WTC11 (cell line): ENCODE results near the gene TSHZ1. TPM values are rescaled to one million over a fixed set of nuclear protein-coding genes. Genes with fewer than 3 reads are reported as not detected.

Experiments
- ATAC-seq: fragments of 200-7000 bp; cut with Tn5 transposase; 2 replicates; pipeline ENCODE4 v1.10.0; 2021; ENCODE audit warnings: mild to moderate bottlenecking, moderate library complexity
- CTCF ChIA-PET: fragments of 300-600 bp; sonication (Branson Sonifier 250); formaldehyde crosslinking; loops from one replicate; lab custom pipeline; 2021; ENCODE audit warnings: antibody characterized with exemption; lab: Charles Lee
- POLR2A ChIA-PET: fragments of 350-600 bp; sonication (Branson Sonifier 250); formaldehyde crosslinking; loops from one replicate; lab custom pipeline; 2021; ENCODE audit warnings: antibody characterized with exemption; lab: Charles Lee
- DNase-seq: peaks from one replicate; pipeline ENCODE4 v3.0.0; 2021; ENCODE audit warnings: low spot score
- H3K27ac Mint-ChIP-seq: 2 replicates; pipeline ENCODE4 v1.8.0; 2021; ENCODE audit warnings: mixed read lengths
- H3K27me3 Mint-ChIP-seq: 2 replicates; pipeline ENCODE4 v1.8.0; 2021; ENCODE audit warnings: low read depth, mild to moderate bottlenecking, moderate library complexity, mixed read lengths
- H3K36me3 Mint-ChIP-seq: 2 replicates; pipeline ENCODE4 v1.8.0; 2021; ENCODE audit warnings: mixed read lengths
- H3K4me1 Mint-ChIP-seq: 2 replicates; pipeline ENCODE4 v1.8.0; 2022; ENCODE audit warnings: mixed read lengths
- H3K4me3 Mint-ChIP-seq: 2 replicates; pipeline ENCODE4 v1.8.0; 2021; ENCODE audit warnings: mild to moderate bottlenecking, moderate library complexity, mixed read lengths
- H3K9me3 Mint-ChIP-seq: 2 replicates; pipeline ENCODE4 v1.8.0; 2021; ENCODE audit warnings: mixed read lengths
- AFF4 ChIP-seq: sonication (generic); formaldehyde crosslinking; IDR thresholded peaks from 2 replicates; pipeline ENCODE4 v1.8.1; 2023; ENCODE audit warnings: mild to moderate bottlenecking, missing genetic modification reagents, borderline replicate concordance
- CDX4 ChIP-seq: fragments of 250-450 bp; sonication (Bioruptor Pico); IDR thresholded peaks from 2 replicates; pipeline ENCODE4 v1.9.0; 2021; ENCODE audit warnings: moderate library complexity, mild to moderate bottlenecking, inconsistent platforms, borderline replicate concordance
- ELF4 ChIP-seq: sonication (generic); formaldehyde crosslinking; IDR thresholded peaks from 2 replicates; pipeline ENCODE4 v1.8.1; 2022; ENCODE audit warnings: low read depth, mild to moderate bottlenecking, moderate library complexity, missing genetic modification reagents
- FOXJ3 ChIP-seq: sonication (generic); formaldehyde crosslinking; IDR thresholded peaks from 2 replicates; pipeline ENCODE4 v1.9.0; 2021; ENCODE audit warnings: missing genetic modification reagents, mild to moderate bottlenecking, borderline replicate concordance
- IRF1 ChIP-seq: sonication (generic); formaldehyde crosslinking; IDR thresholded peaks from 2 replicates; pipeline ENCODE4 v1.8.0; 2023; ENCODE audit warnings: missing genetic modification reagents
- JUN ChIP-seq: sonication (generic); formaldehyde crosslinking; IDR thresholded peaks from 2 replicates; pipeline ENCODE4 v1.8.0; 2023; ENCODE audit warnings: mild to moderate bottlenecking, missing genetic modification reagents
- MLX ChIP-seq: sonication (generic); formaldehyde crosslinking; IDR thresholded peaks from 2 replicates; pipeline ENCODE4 v1.8.1; 2023; ENCODE audit warnings: mild to moderate bottlenecking, missing genetic modification reagents, moderate library complexity
- MXD4 ChIP-seq: fragments of 250-450 bp; sonication (Bioruptor Pico); IDR thresholded peaks from 2 replicates; pipeline ENCODE4 v1.8.0; 2021; ENCODE audit warnings: mild to moderate bottlenecking, moderate library complexity, borderline replicate concordance
- NFE2L1 ChIP-seq: sonication (generic); formaldehyde crosslinking; IDR thresholded peaks from 2 replicates; pipeline ENCODE4 v1.8.1; 2023; ENCODE audit warnings: missing genetic modification reagents
- NR1H2 ChIP-seq: sonication (generic); formaldehyde crosslinking; IDR thresholded peaks from 2 replicates; pipeline ENCODE4 v1.9.0; 2021; ENCODE audit warnings: mild to moderate bottlenecking, moderate library complexity, missing genetic modification reagents
- SP1 ChIP-seq: sonication (generic); formaldehyde crosslinking; conservative IDR thresholded peaks from 2 replicates; pipeline ENCODE4 v1.8.1; 2022; ENCODE audit warnings: missing genetic modification reagents
- TCF7 ChIP-seq: sonication (generic); formaldehyde crosslinking; IDR thresholded peaks from 2 replicates; pipeline ENCODE4 v1.8.0; 2022; ENCODE audit warnings: mild to moderate bottlenecking, low read depth, missing genetic modification reagents, moderate library complexity
- ZBTB21 ChIP-seq: sonication (generic); formaldehyde crosslinking; IDR thresholded peaks from 2 replicates; pipeline ENCODE4 v1.8.1; 2023; ENCODE audit warnings: mild to moderate bottlenecking, missing genetic modification reagents, borderline replicate concordance
- ZBTB43 ChIP-seq: sonication (generic); formaldehyde crosslinking; IDR thresholded peaks from 2 replicates; pipeline ENCODE4 v1.8.1; 2023; ENCODE audit warnings: mild to moderate bottlenecking, missing genetic modification reagents
- ZNF138 ChIP-seq: sonication (generic); formaldehyde crosslinking; conservative IDR thresholded peaks from 2 replicates; pipeline ENCODE4 v1.8.1; 2022; ENCODE audit warnings: mild to moderate bottlenecking, moderate library complexity, missing genetic modification reagents
- ZNF317 ChIP-seq: sonication (generic); formaldehyde crosslinking; IDR thresholded peaks from 2 replicates; pipeline ENCODE4 v1.8.1; 2023; ENCODE audit warnings: low read depth, mild to moderate bottlenecking, moderate library complexity, missing genetic modification reagents, borderline replicate concordance
- ZNF512 ChIP-seq: sonication (generic); formaldehyde crosslinking; IDR thresholded peaks from 2 replicates; pipeline ENCODE4 v1.8.1; 2022; ENCODE audit warnings: missing genetic modification reagents, borderline replicate concordance
- total RNA-seq: library from RNA; stranded (reverse); gene quantifications from 3 replicates; pipeline ENCODE4 v1.2.3, GENCODE V29; 2021

TSHZ1 gene
- total RNA-seq, 1 experiment from 2014 or later: 2.9 TPM

GRCh38 chr18:75269696-75270095, 59.1 kb downstream of the TSHZ1 start:
- Mint-ChIP-seq H3K27ac (no peak overlapping the region), H3K4me1 (peaks cover 27% of the 10 kb centered on the region), H3K27me3 (no peaks in the 10 kb centered on the region), H3K36me3 (no peaks in the 10 kb centered on the region), H3K9me3 (no peaks in the 10 kb centered on the region)
- CTCF ChIA-PET: no interaction called here
- no peak for TF ChIP-seq IRF1 (CRISPR knock-in tag)
- no peak for TF ChIP-seq ZNF138
- TF ChIP-seq CDX4: no peak
- no peak for TF ChIP-seq MXD4 (CRISPR knock-in tag)
- no peak for TF ChIP-seq ZNF512 (CRISPR knock-in tag)
- no peak for TF ChIP-seq SP1 (CRISPR knock-in tag)
- no peak for TF ChIP-seq TCF7 (CRISPR knock-in tag)
- no peak for TF ChIP-seq ZNF317 (CRISPR knock-in tag)
- TF ChIP-seq AFF4 (CRISPR knock-in tag): no peak
- TF ChIP-seq ZBTB21 (CRISPR knock-in tag): no peak
- TF ChIP-seq, all 79 proteins: peak for 0
- DNase-seq (no peak), ATAC-seq (no peak)
- POLR2A ChIA-PET: no interaction called here
- no peak overlapping the region for H3K4me3 Mint-ChIP-seq

- CTCF ChIA-PET: no interaction called here
- Mint-ChIP-seq H3K9me3 (no peaks in the 10 kb centered on the region), H3K4me1 (peaks cover 31% of the 10 kb centered on the region)
Measured at GRCh38 chr18:75271952-75272351, 61.4 kb downstream of the TSHZ1 start.

GRCh38 chr18:75273817-75274216, 63.2 kb downstream of the TSHZ1 start:
- H3K9me3 Mint-ChIP-seq: no peaks in the 10 kb centered on the region
- no peaks in the 10 kb centered on the region for H3K27me3 Mint-ChIP-seq
- ChIA-PET CTCF (no interaction called here), POLR2A (no interaction called here)
- H3K4me3 Mint-ChIP-seq: no peak overlapping the region
- TF ChIP-seq JUN (CRISPR knock-in tag): no peak
- peak; percentile 91 for TF ChIP-seq ZBTB43 (CRISPR knock-in tag)
- DNase-seq (no peak), ATAC-seq (no peak)
- H3K27ac Mint-ChIP-seq: no peak overlapping the region
- peaks cover 36% of the 10 kb centered on the region for H3K4me1 Mint-ChIP-seq
- H3K36me3 Mint-ChIP-seq: no peaks in the 10 kb centered on the region

More at GRCh38 chr18:75271952-75272351, 61.4 kb downstream of the TSHZ1 start:
- DNase-seq (no peak), ATAC-seq (no peak)
- H3K27me3 Mint-ChIP-seq: no peaks in the 10 kb centered on the region
- no peak overlapping the region for H3K27ac Mint-ChIP-seq
- no peaks in the 10 kb centered on the region for H3K36me3 Mint-ChIP-seq
- POLR2A ChIA-PET: no interaction called here
- no peak overlapping the region for H3K4me3 Mint-ChIP-seq
- TF ChIP-seq ELF4 (CRISPR knock-in tag) (no peak), NR1H2 (no peak), FOXJ3 (CRISPR knock-in tag) (no peak), NFE2L1 (no peak), MLX (CRISPR knock-in tag) (no peak)
